Measurements from ENCODE around the gene MBIP.

GRCh38 chr14:36325853-36326252 lies 5.4 kb upstream of the MBIP start:
- TF ChIP-seq CTCF (IDR thresholded peaks at IDR 0.05 in 2 of 3, conservative IDR thresholded peaks at IDR 0.05 in 1 of 3; ENCODE audit: borderline replicate concordance in 1 of 3, insufficient read depth in 1 of 3, low read depth in 2 of 3, low read length in 2 of 3) (no peak), ZFX (IDR thresholded peaks at IDR 0.05) (no peak), POLR2A (IDR thresholded peaks at IDR 0.05; ENCODE audit: borderline replicate concordance, extremely low read depth, insufficient read depth, insufficient read length) (no peak), YY1 (IDR thresholded peaks at IDR 0.05; ENCODE audit: extremely low read depth, insufficient replicate concordance, low read depth, low read length) (no peak), ZNF274 (IDR thresholded peaks at IDR 0.05; ENCODE audit: low read depth, low read length) (no peak), POLR2AphosphoS5 (IDR thresholded peaks at IDR 0.05; ENCODE audit: low read depth, low read length) (no peak)
